Naive B cell (primary cell): ENCODE data around the gene TFF3. TPM values are rescaled to one million over a fixed set of nuclear protein-coding genes. Genes with fewer than 3 reads are reported as not detected.
A peak's percentile ranks its signal among the peaks of the same experiment; 100 is the strongest.

Experiments
- ATAC-seq, 2 donors: fragments of 150-1000 bp; cut with Tn5 transposase; 2 replicates each; pipeline ENCODE4 v1.10.0; 2021; ENCODE audit warnings: low read depth in 2 of 2, mild to moderate bottlenecking in 2 of 2, moderate library complexity in 2 of 2
- DNase-seq: peaks from one replicate; pipeline ENCODE4 v3.0.0; 2022
- H3K27ac Mint-ChIP-seq, 6 donors: one replicate each; pipeline ENCODE4 v1.8.0; 2020 to 2022; ENCODE audit warnings: mild to moderate bottlenecking in 6 of 6, mixed read lengths in 6 of 6, moderate library complexity in 5 of 6, inconsistent platforms in 2 of 6
- H3K27me3 Mint-ChIP-seq, 3 donors: one replicate each; pipeline ENCODE4 v1.8.0; 2021 to 2022; ENCODE audit warnings: mixed read lengths in 3 of 3, mild to moderate bottlenecking in 1 of 3
- H3K36me3 Mint-ChIP-seq, 2 donors: one replicate each; pipeline ENCODE4 v1.8.0; 2020 to 2022; ENCODE audit warnings: mixed read lengths in 2 of 2, inconsistent platforms in 1 of 2, mild to moderate bottlenecking in 1 of 2
- H3K4me1 Mint-ChIP-seq, 3 donors: one replicate each; pipeline ENCODE4 v1.8.0; 2020 to 2022; ENCODE audit warnings: mixed read lengths in 3 of 3, inconsistent platforms in 1 of 3, mild to moderate bottlenecking in 1 of 3, moderate library complexity in 1 of 3
- H3K4me3 Mint-ChIP-seq, 8 donors: one replicate each; pipeline ENCODE4 v1.8.0; 2020 to 2022; ENCODE audit warnings: mild to moderate bottlenecking in 8 of 8, mixed read lengths in 8 of 8, moderate library complexity in 8 of 8, inconsistent platforms in 2 of 8
- H3K9me3 Mint-ChIP-seq, 7 donors: one replicate each; pipeline ENCODE4 v1.8.0; 2020 to 2022; ENCODE audit warnings: mixed read lengths in 7 of 7, mild to moderate bottlenecking in 5 of 7, inconsistent platforms in 2 of 7, moderate library complexity in 1 of 7
- polyA plus RNA-seq, 6 donors: library from polyadenylated mRNA; unstranded; fragments of 300-500 nt; fragmentation: Illumina TruSeq; gene quantifications; one replicate each; pipeline ENCODE4 v1.2.3, GENCODE V29; 2021; ENCODE audit warnings: low read depth in 6 of 6

TFF3 gene, protein sequence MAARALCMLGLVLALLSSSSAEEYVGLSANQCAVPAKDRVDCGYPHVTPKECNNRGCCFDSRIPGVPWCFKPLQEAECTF
- polyA plus RNA-seq: not detected

- Mint-ChIP-seq H3K36me3 (no peaks in the 10 kb centered on the region), H3K27ac (peak within 1 kb of the TSS in 1 of 6 donors; percentile 75), H3K9me3 (no peaks in the 10 kb centered on the region), H3K4me3 (no peak within 1 kb of the TSS), H3K4me1 (peaks cover 11 to 23% (median 14%) of the 10 kb centered on the region in 3 donors), H3K27me3 (peaks cover 0 to 6% (median under 1%) of the 10 kb centered on the region in 3 donors)
- ATAC-seq (no peak), DNase-seq (no peak)
Measured at GRCh38 chr21:42315296-42315891, at the start of gene TFF3. Gene TFF3, minus strand, starts transcription at chr21:42315409. Its CDS starts 35 bp downstream, at chr21:42315374.

DNA sequence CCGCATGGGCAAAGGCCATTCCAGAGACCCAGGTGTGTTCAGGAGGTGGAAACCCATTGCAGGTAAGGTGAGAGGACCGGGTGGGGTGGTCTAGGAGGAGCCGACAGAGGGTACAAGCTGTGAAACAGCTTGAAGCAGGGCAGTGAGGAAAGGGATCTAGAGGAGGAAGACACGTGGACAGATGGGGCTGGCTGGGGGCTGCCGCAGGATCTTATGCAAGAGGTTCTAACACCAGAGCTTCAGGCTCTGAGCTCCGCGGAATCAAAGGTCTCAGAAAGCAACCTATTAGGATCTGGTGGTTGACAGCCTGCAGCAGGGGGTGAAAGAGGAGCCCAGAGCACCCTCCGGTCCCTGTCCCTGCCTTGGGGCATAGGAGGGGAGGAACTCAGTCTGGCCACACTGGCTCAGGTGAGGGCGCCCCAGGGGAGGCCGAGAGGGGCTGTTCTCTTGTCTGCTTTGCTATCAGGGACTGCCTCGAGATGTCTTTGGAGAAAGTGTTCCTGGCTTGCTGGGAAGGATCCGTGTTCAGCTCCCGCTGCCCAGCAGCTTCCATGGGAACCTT, 49.2 kb upstream of the TFF3 start:
- no peak for ATAC-seq
- Mint-ChIP-seq H3K4me3 (no peak overlapping the region), H3K4me1 (no peaks in the 10 kb centered on the region), H3K27me3 (peaks cover 14 to 39% (median 37%) of the 10 kb centered on the region in 3 donors), H3K36me3 (no peaks in the 10 kb centered on the region), H3K27ac (peak overlapping the region in 1 of 6 donors; percentile 89), H3K9me3 (peaks cover 0 to 5% (median 0%) of the 10 kb centered on the region in 7 donors)
- no peak for DNase-seq

DNA sequence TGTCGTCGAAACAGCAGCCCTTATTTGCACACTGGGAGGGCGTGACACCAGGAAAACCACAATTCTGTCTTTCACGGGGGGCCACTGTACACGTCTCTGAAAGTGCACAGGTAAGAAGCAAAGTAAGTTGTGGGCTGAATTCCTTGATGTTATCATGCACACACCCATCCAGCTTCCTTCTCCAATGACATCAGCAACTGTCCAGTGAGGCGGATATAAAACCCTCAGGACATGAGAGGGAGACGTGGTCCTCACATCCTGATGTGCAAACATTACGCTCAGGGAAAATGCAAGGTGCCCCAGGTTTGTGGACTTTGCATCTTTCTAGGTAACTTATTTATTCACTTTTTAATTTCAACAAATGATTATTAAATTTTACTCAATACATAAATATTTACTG, 48.1 kb upstream of the TFF3 start:
- DNase-seq (no peak), ATAC-seq (no peak)
- Mint-ChIP-seq H3K9me3 (peaks cover 0 to 5% (median 0%) of the 10 kb centered on the region in 7 donors), H3K27ac (no peak overlapping the region), H3K27me3 (peaks cover 11 to 46% (median 44%) of the 10 kb centered on the region in 3 donors), H3K36me3 (no peaks in the 10 kb centered on the region), H3K4me3 (no peak overlapping the region), H3K4me1 (no peaks in the 10 kb centered on the region)

- Mint-ChIP-seq H3K36me3 (no peaks in the 10 kb centered on the region), H3K9me3 (peaks cover 0 to 5% (median 0%) of the 10 kb centered on the region in 7 donors), H3K27ac (no peak overlapping the region), H3K4me1 (no peaks in the 10 kb centered on the region), H3K4me3 (no peak overlapping the region), H3K27me3 (peaks cover 11 to 50% (median 46%) of the 10 kb centered on the region in 3 donors)
- ATAC-seq (no peak), DNase-seq (no peak)
Measured at GRCh38 chr21:42362700-42363099, 47.5 kb upstream of the TFF3 start.

DNA sequence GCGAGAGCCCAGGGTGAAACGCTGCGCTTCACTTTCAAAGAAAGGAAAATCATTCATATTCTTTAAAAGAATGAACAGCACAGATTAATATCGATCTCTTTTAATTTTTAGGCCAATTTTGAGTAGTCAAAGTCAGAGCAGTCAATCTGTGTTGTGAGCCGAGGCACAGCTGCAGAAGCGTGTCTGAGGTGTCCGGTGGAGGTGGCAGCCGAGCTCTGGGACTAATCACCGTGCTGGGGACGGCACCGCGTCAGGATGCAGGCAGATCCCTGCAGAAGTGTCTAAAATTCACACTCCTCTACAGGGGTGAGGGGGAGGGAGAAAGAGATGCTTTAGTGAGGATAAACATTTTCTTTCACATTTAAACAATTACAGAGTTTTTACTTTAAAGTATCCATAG, 47.0 kb upstream of the TFF3 start:
- H3K4me1 Mint-ChIP-seq: no peaks in the 10 kb centered on the region
- DNase-seq (no peak), ATAC-seq (no peak)
- peaks cover 15 to 55% (median 48%) of the 10 kb centered on the region in 3 donors for H3K27me3 Mint-ChIP-seq
- no peaks in the 10 kb centered on the region for H3K36me3 Mint-ChIP-seq
- H3K9me3 Mint-ChIP-seq: peaks cover 0 to 6% (median 4%) of the 10 kb centered on the region in 7 donors
- no peak overlapping the region for H3K27ac Mint-ChIP-seq
- H3K4me3 Mint-ChIP-seq: no peak overlapping the region

DNA sequence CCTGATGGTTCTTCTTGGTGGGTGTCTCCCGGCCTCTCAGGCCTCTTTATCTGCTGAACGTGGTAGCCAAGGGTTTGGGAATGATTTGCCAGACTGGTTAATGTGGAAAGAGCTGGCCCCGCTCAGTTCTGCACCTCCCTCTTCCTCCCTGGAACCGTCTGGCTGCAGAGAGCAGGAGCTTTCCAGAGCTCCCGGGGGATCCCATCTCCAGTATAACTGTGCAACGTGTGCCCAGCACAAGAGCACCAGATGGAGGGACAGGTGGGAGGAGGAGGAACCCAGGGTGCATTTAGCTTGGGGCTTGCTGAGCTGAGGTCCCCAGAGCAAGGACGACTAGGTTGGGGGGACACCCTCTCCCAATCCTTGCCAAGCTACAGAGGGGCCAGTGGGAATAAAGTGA, 46.1 kb upstream of the TFF3 start:
- H3K9me3 Mint-ChIP-seq: peaks cover 0 to 14% (median 9%) of the 10 kb centered on the region in 7 donors

GRCh38 chr21:42360317-42360716, 45.1 kb upstream of the TFF3 start:
- DNase-seq (no peak), ATAC-seq (no peak)
- H3K36me3 Mint-ChIP-seq: peaks cover 0 to 2% of the 10 kb centered on the region in 2 donors
- H3K9me3 Mint-ChIP-seq: peaks cover 0 to 22% (median 14%) of the 10 kb centered on the region in 7 donors
- peak overlapping the region in 1 of 6 donors; percentile 21 for H3K27ac Mint-ChIP-seq
- peaks cover 20 to 62% (median 55%) of the 10 kb centered on the region in 3 donors for H3K27me3 Mint-ChIP-seq
- H3K4me1 Mint-ChIP-seq: no peaks in the 10 kb centered on the region
- H3K4me3 Mint-ChIP-seq: no peak overlapping the region

More for the DNA sequence above, 46.1 kb upstream of the TFF3 start:
- no peak for ATAC-seq
- Mint-ChIP-seq H3K36me3 (no peaks in the 10 kb centered on the region), H3K4me3 (no peak overlapping the region), H3K27ac (peak overlapping the region in 1 of 6 donors; percentile 32), H3K27me3 (peaks cover 20 to 62% (median 55%) of the 10 kb centered on the region in 3 donors), H3K4me1 (no peaks in the 10 kb centered on the region)
- no peak for DNase-seq

GRCh38 chr21:42358937-42359336, 43.7 kb upstream of the TFF3 start:
- H3K36me3 Mint-ChIP-seq: peaks cover 0 to 12% of the 10 kb centered on the region in 2 donors
- no peaks in the 10 kb centered on the region for H3K4me1 Mint-ChIP-seq
- H3K9me3 Mint-ChIP-seq: peaks cover 6 to 36% (median 28%) of the 10 kb centered on the region in 7 donors
- ATAC-seq (no peak), DNase-seq (no peak)
- peaks cover 15 to 54% (median 44%) of the 10 kb centered on the region in 3 donors for H3K27me3 Mint-ChIP-seq
- H3K4me3 Mint-ChIP-seq: no peak overlapping the region
- no peak overlapping the region for H3K27ac Mint-ChIP-seq

GRCh38 chr21:42358261-42358660, 43.1 kb upstream of the TFF3 start:
- no peak for DNase-seq
- H3K4me1 Mint-ChIP-seq: no peaks in the 10 kb centered on the region
- H3K4me3 Mint-ChIP-seq: no peak overlapping the region
- peaks cover 0 to 18% of the 10 kb centered on the region in 2 donors for H3K36me3 Mint-ChIP-seq
- no peak for ATAC-seq
- peaks cover 6 to 41% (median 29%) of the 10 kb centered on the region in 7 donors for H3K9me3 Mint-ChIP-seq
- H3K27me3 Mint-ChIP-seq: peaks cover 12 to 53% (median 45%) of the 10 kb centered on the region in 3 donors
- H3K27ac Mint-ChIP-seq: no peak overlapping the region

DNA sequence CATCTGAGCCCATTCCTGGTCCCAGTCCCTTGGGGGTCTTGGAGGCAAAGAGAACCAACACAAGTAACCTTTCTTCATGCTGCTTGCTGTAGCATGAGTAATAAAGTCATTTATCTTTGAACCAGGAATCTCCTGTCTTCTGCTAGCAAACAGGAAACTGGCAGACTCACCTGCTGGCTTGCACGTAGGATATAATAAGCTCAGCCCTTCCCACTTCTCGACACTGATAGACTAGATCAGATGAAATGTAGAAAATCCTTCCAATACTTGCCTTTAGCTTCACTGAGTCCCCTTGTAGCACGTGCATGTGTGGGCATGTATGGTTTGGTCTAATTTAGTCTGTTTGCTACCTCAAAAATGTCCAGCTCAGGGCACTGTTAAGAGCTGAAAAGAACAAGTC, 42.1 kb upstream of the TFF3 start:
- no peak for DNase-seq
- ATAC-seq: no peak
- Mint-ChIP-seq H3K36me3 (peaks cover 0 to 24% of the 10 kb centered on the region in 2 donors), H3K27me3 (peaks cover 9 to 59% (median 51%) of the 10 kb centered on the region in 3 donors), H3K9me3 (peaks cover 6 to 41% (median 29%) of the 10 kb centered on the region in 7 donors), H3K4me1 (no peaks in the 10 kb centered on the region), H3K4me3 (no peak overlapping the region), H3K27ac (no peak overlapping the region)

GRCh38 chr21:42356650-42357049, 41.4 kb upstream of the TFF3 start:
- H3K27me3 Mint-ChIP-seq: peaks cover 9 to 57% (median 48%) of the 10 kb centered on the region in 3 donors
- no peak for DNase-seq
- H3K4me3 Mint-ChIP-seq: no peak overlapping the region
- no peak overlapping the region for H3K27ac Mint-ChIP-seq
- peaks cover 6 to 41% (median 29%) of the 10 kb centered on the region in 7 donors for H3K9me3 Mint-ChIP-seq
- no peaks in the 10 kb centered on the region for H3K4me1 Mint-ChIP-seq
- ATAC-seq: no peak
- H3K36me3 Mint-ChIP-seq: peaks cover 0 to 24% of the 10 kb centered on the region in 2 donors

DNA sequence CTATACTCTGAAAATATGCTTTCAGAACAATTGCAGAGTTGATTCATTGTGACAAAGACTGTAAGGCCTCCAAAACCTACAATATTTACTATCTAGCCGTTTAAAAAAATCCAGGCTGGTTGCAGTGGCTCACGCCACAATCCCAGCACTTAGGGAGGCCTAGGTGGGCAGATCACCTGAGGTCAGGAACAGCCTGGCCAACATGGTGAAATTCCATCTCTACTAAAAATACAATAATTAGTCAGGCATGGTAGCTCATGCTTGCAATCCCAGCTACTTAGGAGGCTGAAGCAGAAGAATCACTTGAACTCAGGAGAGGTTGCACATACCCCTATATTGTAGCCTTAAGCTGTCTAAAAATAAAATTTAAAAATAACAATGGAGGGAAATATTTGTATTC, 40.8 kb upstream of the TFF3 start:
- H3K27ac Mint-ChIP-seq: no peak overlapping the region
- no peak overlapping the region for H3K4me3 Mint-ChIP-seq
- no peaks in the 10 kb centered on the region for H3K4me1 Mint-ChIP-seq
- H3K27me3 Mint-ChIP-seq: peaks cover 9 to 51% (median 48%) of the 10 kb centered on the region in 3 donors
- ATAC-seq (no peak), DNase-seq (no peak)
- H3K9me3 Mint-ChIP-seq: peaks cover 6 to 41% (median 29%) of the 10 kb centered on the region in 7 donors
- H3K36me3 Mint-ChIP-seq: peaks cover 0 to 24% of the 10 kb centered on the region in 2 donors

GRCh38 chr21:42353623-42354022, 38.4 kb upstream of the TFF3 start:
- ATAC-seq (no peak), DNase-seq (no peak)
- H3K27me3 Mint-ChIP-seq: peaks cover 9 to 42% (median 30%) of the 10 kb centered on the region in 3 donors
- peaks cover 6 to 41% (median 27%) of the 10 kb centered on the region in 7 donors for H3K9me3 Mint-ChIP-seq
- H3K4me1 Mint-ChIP-seq: no peaks in the 10 kb centered on the region
- peak overlapping the region in 1 of 6 donors; percentile 36 for H3K27ac Mint-ChIP-seq
- no peak overlapping the region for H3K4me3 Mint-ChIP-seq
- peaks cover 0 to 24% of the 10 kb centered on the region in 2 donors for H3K36me3 Mint-ChIP-seq
